Fibroblast of the aortic adventitia (primary cell): ENCODE data around the gene ALPK3. TPM values are rescaled to one million over a fixed set of nuclear protein-coding genes. Genes with fewer than 3 reads are reported as not detected.
A peak's percentile ranks its signal among the peaks of the same experiment; 100 is the strongest.

Experiments
- DNase-seq: peaks from one replicate; pipeline ENCODE4 v3.0.0-alpha.2; 2010; ENCODE audit warnings: low read depth
- H3K4me3 ChIP-seq: 2 replicates; pipeline ENCODE4 v1.5.1; 2011; ENCODE audit warnings: low read depth, mild to moderate bottlenecking, control low read depth, low read length, moderate library complexity
- total RNA-seq: library from RNA; depleted of rRNA; stranded (reverse); fragments of >200 nt; gene quantifications from 2 replicates; pipeline ENCODE4 v1.2.3, GENCODE V29; 2012; ENCODE audit warnings: low replicate concordance
- TF ChIP-seq, protein P1 (sequence below): IDR thresholded peaks from 2 replicates; pipeline ENCODE4 v1.5.1; 2011; ENCODE audit warnings: mild to moderate bottlenecking, low read length, control low read depth, inconsistent platforms; ENCODE audit not compliant: insufficient read depth

ALPK3 gene
- total RNA-seq, 1 donor, result 0.18 TPM

DNA sequence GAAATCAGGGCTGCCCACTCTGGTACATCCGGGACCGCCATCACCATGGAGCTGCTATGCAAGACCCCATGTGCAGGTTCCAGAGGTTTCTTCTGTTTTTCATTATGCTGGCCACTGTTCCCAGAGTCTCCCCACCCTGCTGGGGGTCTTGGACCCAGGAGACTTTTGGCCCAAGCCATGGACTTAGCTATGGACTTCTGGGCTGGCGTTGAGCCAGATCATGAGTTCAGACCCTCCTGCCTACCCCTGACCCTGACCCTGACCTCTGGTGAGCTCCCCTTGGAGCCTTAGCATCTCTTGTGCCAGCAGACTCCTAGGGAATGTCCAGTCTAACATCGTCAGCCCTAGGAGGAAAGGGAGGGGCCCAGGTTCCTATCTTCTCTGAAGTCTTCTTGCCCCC lies 92.6 kb downstream of the ALPK3 start:
- H3K4me3 ChIP-seq, result no peak overlapping the region
- DNase-seq, result no peak
- TF ChIP-seq, protein P1, sequence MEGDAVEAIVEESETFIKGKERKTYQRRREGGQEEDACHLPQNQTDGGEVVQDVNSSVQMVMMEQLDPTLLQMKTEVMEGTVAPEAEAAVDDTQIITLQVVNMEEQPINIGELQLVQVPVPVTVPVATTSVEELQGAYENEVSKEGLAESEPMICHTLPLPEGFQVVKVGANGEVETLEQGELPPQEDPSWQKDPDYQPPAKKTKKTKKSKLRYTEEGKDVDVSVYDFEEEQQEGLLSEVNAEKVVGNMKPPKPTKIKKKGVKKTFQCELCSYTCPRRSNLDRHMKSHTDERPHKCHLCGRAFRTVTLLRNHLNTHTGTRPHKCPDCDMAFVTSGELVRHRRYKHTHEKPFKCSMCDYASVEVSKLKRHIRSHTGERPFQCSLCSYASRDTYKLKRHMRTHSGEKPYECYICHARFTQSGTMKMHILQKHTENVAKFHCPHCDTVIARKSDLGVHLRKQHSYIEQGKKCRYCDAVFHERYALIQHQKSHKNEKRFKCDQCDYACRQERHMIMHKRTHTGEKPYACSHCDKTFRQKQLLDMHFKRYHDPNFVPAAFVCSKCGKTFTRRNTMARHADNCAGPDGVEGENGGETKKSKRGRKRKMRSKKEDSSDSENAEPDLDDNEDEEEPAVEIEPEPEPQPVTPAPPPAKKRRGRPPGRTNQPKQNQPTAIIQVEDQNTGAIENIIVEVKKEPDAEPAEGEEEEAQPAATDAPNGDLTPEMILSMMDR, result no peak

DNA sequence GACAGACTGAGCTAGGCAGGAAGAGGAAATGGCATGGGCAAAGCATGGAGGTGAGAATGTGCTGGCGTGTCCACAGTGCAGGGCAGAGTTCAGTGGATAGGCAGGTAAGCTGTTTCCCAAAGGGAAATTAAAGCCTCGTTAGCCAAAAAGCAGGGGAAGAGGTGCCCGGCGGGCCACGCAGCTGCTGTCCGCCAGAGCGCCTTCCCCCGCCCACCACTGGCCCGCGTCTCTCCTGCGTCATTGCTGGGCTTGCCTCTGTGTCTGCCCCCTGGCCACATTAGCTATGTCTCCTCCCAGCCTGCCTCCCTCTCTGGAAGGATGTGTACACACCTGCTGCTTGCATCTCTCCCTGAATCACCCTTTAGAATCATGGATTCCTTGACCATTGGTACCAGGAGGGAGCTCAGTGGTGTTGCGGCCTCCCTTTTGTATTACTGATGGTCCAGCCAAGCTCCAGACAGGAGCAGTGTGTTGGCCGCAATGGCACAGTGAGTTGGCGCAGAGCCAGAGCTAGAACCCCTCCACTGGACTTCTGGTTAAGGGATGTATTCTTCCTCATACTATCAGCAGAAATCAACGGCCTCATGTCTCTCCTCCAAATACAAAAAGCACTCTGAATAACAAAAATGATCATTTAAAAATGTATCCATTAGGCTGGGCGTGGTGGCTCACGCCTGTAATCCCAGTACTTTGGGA lies 93.9 kb downstream of the ALPK3 start:
- no peak overlapping the region for H3K4me3 ChIP-seq
- no peak for DNase-seq
- TF ChIP-seq, protein P1, result no peak

DNA sequence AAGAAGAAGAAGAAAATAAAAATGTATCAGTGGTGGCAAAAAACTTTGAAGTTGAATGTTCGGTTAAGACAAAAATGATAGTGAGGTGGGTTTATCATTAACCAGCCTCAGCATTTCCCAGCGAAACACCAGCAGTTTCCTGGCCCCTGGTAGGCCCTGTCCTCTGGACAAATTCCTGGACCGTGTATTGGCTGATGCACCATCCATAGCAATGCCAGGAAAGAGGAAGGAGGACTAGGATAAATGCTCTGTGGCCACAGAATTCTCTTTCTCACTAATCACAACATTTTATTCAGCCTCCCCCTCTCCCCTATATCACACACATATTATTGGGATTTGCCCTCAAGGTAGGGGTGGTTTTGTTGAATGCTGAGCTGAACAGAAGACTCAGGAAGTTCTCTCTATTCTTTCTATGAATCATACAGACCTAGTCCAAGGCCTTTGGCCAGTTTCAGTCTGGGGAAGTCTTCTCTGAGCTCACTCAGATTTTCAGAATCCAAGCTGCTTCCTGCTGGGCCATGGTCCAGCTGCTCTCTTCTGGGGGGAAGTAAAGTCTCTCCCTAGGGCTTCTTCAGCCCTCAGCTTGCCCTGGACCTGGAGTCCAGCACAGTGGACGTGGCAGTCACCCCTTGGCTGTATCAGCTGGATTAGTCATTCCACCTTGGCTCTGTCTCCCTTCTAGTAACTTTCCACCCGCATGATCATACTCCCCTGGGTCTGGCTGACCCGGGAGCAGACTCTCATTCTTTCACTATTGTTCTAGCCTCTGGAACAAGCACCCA lies 94.9 kb downstream of the ALPK3 start:
- DNase-seq, result peak; percentile 100
- TF ChIP-seq, protein P1, result no peak
- H3K4me3 ChIP-seq, result no peak overlapping the region

DNA sequence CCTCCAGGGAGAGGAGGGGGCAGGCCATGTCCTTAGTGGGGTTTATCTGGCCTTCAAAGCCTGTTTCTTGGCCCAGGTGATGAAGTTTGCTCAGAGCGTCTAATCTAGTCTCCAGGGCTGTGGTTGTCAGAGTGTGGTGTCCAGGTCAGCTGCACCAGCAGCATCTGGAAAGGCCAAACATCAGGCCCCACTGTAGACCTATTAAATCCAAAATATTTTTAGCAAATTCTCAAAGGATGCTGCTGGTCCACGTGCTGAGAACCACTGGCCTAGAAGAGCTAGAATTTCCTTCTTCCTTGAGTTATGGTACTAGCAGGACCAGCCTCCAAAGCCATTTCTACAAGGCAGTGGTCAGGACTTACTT lies 96.2 kb downstream of the ALPK3 start:
- no peak overlapping the region for H3K4me3 ChIP-seq
- no peak for DNase-seq
- TF ChIP-seq, protein P1, result no peak

DNA sequence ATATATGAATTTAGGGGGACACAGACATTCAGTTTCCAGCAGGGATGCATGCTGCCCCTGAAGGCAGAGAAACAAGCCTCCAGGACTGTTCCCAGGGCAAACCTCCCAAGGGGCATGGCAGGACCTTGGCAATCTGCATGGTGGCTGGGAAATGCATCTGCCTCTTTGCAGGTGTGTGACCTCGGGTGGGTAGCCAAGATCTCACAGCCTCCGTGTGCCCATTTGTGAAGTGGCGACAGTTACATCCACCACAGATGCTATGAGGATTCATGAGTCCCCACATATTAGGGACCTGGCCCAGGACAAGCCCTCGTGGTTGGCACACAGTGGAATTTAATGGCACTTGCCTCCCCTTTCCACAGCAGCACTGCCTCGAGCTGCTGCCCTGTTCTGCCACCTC lies 97.2 kb downstream of the ALPK3 start:
- TF ChIP-seq, protein P1, result no peak
- no peak for DNase-seq
- H3K4me3 ChIP-seq, result no peak overlapping the region

DNA sequence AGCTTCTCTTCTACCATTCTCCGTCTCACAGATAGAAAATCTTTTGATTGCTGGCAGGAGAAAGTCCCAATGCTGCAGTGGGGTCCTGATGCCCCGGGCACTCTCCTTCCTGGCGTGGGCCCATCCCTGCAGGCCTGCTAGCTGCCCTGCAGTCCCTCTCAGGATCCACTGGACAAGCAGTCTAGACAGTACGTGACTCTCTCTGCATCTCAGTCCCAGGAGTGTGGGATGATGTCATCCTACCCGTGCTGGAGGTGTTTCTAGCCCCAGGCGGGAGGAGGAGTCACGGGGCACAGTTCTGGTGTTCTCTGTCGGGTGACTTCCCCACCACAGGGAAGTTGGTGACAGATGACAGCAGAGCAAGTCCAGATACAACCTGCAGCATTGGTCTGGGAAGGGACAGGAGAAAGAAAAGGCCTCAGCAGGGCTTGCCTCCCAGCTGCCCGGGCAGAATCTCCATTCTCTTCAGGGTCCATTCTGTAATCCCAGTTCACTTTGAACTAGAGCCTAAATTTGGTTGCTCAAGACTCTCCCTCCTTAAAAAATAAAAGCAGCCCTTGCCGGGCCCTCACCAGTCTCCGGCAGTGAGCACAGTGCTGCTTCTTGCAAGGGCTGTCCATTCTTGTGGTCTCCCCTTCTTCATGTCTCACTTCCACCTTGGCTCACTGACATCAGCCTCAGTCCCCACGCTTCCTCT lies 97.9 kb downstream of the ALPK3 start:
- peak; percentile 80 for DNase-seq
- TF ChIP-seq, protein P1, result no peak
- H3K4me3 ChIP-seq, result no peak overlapping the region
